Smooth muscle cell (in vitro differentiated cells): ENCODE results near the gene ABCA2. TPM values are rescaled to one million over a fixed set of nuclear protein-coding genes. Genes with fewer than 3 reads are reported as not detected.

Experiments used
- DNase-seq: peaks from one replicate; lab custom pipeline; 2025; ENCODE audit not compliant: unreplicated experiment; lab: John Stamatoyannopoulos, UW
- H2AFZ ChIP-seq: fragments of 200-600 bp; sonication (generic); 2 replicates; pipeline ENCODE4 v1.6.0; 2016; ENCODE audit warnings: antibody characterized with exemption, low read depth, mild to moderate bottlenecking
- H3F3A ChIP-seq: fragments of 200-600 bp; sonication (generic); 2 replicates; pipeline ENCODE4 v1.6.0; 2017; ENCODE audit warnings: antibody characterized with exemption, low read depth
- H3K27ac ChIP-seq: fragments of 200-600 bp; sonication (generic); 2 replicates; pipeline ENCODE4 v1.5.1; 2016; ENCODE audit warnings: low read depth, mild to moderate bottlenecking
- H3K27me3 ChIP-seq: fragments of 200-600 bp; sonication (generic); 2 replicates; pipeline ENCODE4 v1.6.1; 2016; ENCODE audit warnings: low read depth, mild to moderate bottlenecking
- H3K36me3 ChIP-seq: fragments of 200-600 bp; sonication (generic); 2 replicates; pipeline ENCODE4 v1.5.1; 2016; ENCODE audit warnings: low read depth
- H3K4me1 ChIP-seq: fragments of 200-600 bp; sonication (generic); 2 replicates; pipeline ENCODE4 v1.5.1; 2016; ENCODE audit warnings: low read depth
- H3K4me2 ChIP-seq: fragments of 200-600 bp; sonication (generic); 2 replicates; pipeline ENCODE4 v1.6.0; 2016; ENCODE audit warnings: mild to moderate bottlenecking
- H3K4me3 ChIP-seq: fragments of 200-600 bp; sonication (generic); 2 replicates; pipeline ENCODE4 v1.5.1; 2016; ENCODE audit warnings: mild to moderate bottlenecking
- H3K79me2 ChIP-seq: fragments of 200-600 bp; sonication (generic); 2 replicates; pipeline ENCODE4 v1.6.0; 2016; ENCODE audit warnings: low read depth, mild to moderate bottlenecking
- H3K9ac ChIP-seq: fragments of 200-600 bp; sonication (generic); 2 replicates; pipeline ENCODE4 v1.6.0; 2016; ENCODE audit warnings: low read depth
- H3K9me3 ChIP-seq: fragments of 200-600 bp; sonication (generic); replicated peaks from 2 replicates; pipeline ENCODE4 v1.5.1; 2016; ENCODE audit warnings: low read depth
- H4K20me1 ChIP-seq: fragments of 200-600 bp; sonication (generic); 2 replicates; pipeline ENCODE4 v1.6.0; 2016; ENCODE audit warnings: low read depth
- CTCF ChIP-seq: fragments of 200-600 bp; sonication (generic); IDR thresholded peaks from 2 replicates; pipeline ENCODE4 v1.5.1; 2017; ENCODE audit warnings: borderline replicate concordance, mild to moderate bottlenecking, antibody characterized with exemption; ENCODE audit not compliant: insufficient read depth, poor library complexity, severe bottlenecking
- WGBS: methylation state at CpG from one replicate; pipeline ENCODE4 v1.1.7; 2016; ENCODE audit warnings: low lambda C conversion rate; 5-methylcytosine and 5-hydroxymethylcytosine counted together
- polyA plus RNA-seq: library from polyadenylated mRNA; unstranded; fragments of >200 nt; fragmentation: Nextera tagmentation; extraction: Ambion mirVana; gene quantifications from 2 replicates; pipeline ENCODE4 v1.2.1, GENCODE V29; 2016
- total RNA-seq: library from RNA; depleted of rRNA; stranded (reverse); fragments of >200 nt; gene quantifications from 2 replicates; pipeline ENCODE4 v1.2.3, GENCODE V29; 2014

Gene ABCA2
- total and polyA plus RNA-seq, 2 experiments from 2014 or later: 15.9 to 26.2 TPM

DNA sequence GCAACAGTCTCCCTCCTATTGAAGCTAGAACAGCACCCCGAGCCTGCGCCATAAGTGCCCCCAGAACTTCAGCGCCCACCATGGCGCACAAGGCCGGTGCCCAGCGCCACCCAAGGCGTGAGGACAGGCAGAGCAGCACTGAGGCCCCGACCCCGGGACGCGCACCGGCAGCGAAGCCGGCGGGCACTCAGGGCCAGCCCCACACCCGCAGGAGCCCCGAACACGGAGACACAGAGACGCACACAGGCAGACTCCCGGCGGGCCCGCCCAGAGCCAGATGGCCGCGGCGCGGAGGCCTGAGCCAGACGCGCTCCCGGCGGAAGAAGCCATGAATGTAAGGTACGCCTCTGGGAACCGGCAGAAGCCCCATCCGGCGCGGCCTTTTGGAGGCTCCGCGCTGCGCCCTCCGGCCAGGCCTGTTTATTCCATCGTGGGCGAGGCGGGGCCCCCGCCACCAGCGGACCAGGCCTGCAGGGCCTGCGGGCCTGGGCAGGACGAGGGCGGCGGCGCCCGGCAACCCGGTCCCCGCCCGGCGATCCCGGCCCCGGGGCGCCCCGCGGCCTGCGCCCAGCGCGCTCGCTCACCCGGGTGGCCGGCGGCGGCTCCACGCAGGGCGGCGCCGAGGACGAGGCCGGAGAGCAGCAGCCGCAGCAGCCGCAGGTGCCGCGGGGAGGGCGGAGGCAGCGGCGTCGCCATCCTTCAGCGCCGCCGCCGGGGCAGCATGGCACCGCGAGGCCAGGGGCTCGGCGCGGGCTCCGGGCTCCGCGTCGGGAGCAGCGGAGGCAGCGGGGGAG lies 17.5 kb upstream of the ABCA2 start:
- DNase-seq: no peak
- H3K79me2 ChIP-seq: no peaks in the 10 kb centered on the region
- H3K4me3 ChIP-seq: peak overlapping the region; percentile 61
- no peak overlapping the region for H3K9ac ChIP-seq
- H3K27ac ChIP-seq: no peak overlapping the region
- 6% methylated on average over 81 of the region's 96 CpGs for WGBS
- no peaks in the 10 kb centered on the region for H3K9me3 ChIP-seq
- no peaks in the 10 kb centered on the region for H3F3A ChIP-seq
- no peaks in the 10 kb centered on the region for H3K36me3 ChIP-seq
- H3K27me3 ChIP-seq: peaks cover 55% of the 10 kb centered on the region
- H3K4me2 ChIP-seq: peak overlapping the region; percentile 94
- H4K20me1 ChIP-seq: peaks cover 12% of the 10 kb centered on the region
- no peak for TF ChIP-seq CTCF
- peaks cover 12% of the 10 kb centered on the region for H3K4me1 ChIP-seq
- peak overlapping the region; percentile 77 for H2AFZ ChIP-seq

GRCh38 chr9:137044502-137045177 lies 16.6 kb upstream of the ABCA2 start:
- no peak for TF ChIP-seq CTCF
- H4K20me1 ChIP-seq: peaks cover 12% of the 10 kb centered on the region
- peaks cover 48% of the 10 kb centered on the region for H3K27me3 ChIP-seq
- DNase-seq: no peak
- H3K79me2 ChIP-seq: no peaks in the 10 kb centered on the region
- H3K4me1 ChIP-seq: peaks cover 12% of the 10 kb centered on the region
- no peak overlapping the region for H2AFZ ChIP-seq
- no peaks in the 10 kb centered on the region for H3F3A ChIP-seq
- WGBS: 83% methylated on average over 18 of the region's 18 CpGs
- no peak overlapping the region for H3K27ac ChIP-seq
- H3K4me3 ChIP-seq: no peak overlapping the region
- peak overlapping the region; percentile 94 for H3K4me2 ChIP-seq
- no peaks in the 10 kb centered on the region for H3K9me3 ChIP-seq
- no peak overlapping the region for H3K9ac ChIP-seq
- no peaks in the 10 kb centered on the region for H3K36me3 ChIP-seq

DNA sequence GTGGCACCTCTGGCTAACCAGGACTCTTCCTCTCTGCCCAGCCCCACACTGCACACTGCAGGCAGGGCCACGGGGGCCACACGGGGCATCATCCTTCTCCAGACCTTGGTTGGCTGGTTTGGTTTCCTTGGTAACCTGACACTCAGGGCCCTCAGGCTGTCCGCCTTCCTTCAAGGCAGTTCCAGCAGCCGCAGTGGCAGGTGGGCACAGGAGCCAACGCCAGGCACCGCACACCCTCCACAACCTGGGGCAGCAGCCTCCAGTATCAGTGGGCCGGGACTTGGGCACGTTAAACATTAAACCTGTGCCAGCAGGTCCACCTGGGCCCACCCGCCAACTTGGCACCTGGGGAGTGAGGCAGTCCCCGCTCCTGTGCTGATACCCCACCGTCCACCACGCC lies 16.0 kb upstream of the ABCA2 start:
- Histone ChIP-seq H3K9ac (no peak overlapping the region), H4K20me1 (peaks cover 12% of the 10 kb centered on the region), H3K36me3 (no peaks in the 10 kb centered on the region), H3K4me2 (no peak overlapping the region), H3K4me1 (peaks cover 12% of the 10 kb centered on the region), H3K27me3 (peaks cover 42% of the 10 kb centered on the region), H3K9me3 (no peaks in the 10 kb centered on the region), H3K4me3 (no peak overlapping the region), H2AFZ (no peak overlapping the region), H3F3A (no peaks in the 10 kb centered on the region), H3K79me2 (no peaks in the 10 kb centered on the region), H3K27ac (no peak overlapping the region)
- TF ChIP-seq CTCF: no peak
- DNase-seq: no peak
- WGBS: 90% methylated on average over 12 of the region's 12 CpGs
